NCI-H1436 (cell line): Measurements from ENCODE around the gene STK24.
"Not testable (repeated sequence)": the region's sequence is repeated elsewhere in the genome, so short reads cannot be mapped to it uniquely, and the experiment has no call there.

Source experiments
- DNase-seq: peaks from one replicate; lab custom pipeline; 2025; lab: John Stamatoyannopoulos, UW

STK24 gene

GRCh38 chr13:98433654-98434053, 143.3 kb downstream of the STK24 start:
- no peak for DNase-seq

- DNase-seq = no peak
Observed at GRCh38 chr13:98432638-98433037, 144.3 kb downstream of the STK24 start.

GRCh38 chr13:98429977-98430736, 146.8 kb downstream of the STK24 start:
- DNase-seq = no peak

- no peak for DNase-seq
Observed at GRCh38 chr13:98429531-98429930, 147.4 kb downstream of the STK24 start.

- no peak for DNase-seq
Observed at GRCh38 chr13:98429081-98429480, 147.8 kb downstream of the STK24 start.

- DNase-seq = no peak
Observed at GRCh38 chr13:98428256-98428966, 148.5 kb downstream of the STK24 start.

GRCh38 chr13:98427331-98427995, 149.4 kb downstream of the STK24 start:
- DNase-seq = no peak

GRCh38 chr13:98423417-98423816, 153.5 kb downstream of the STK24 start:
- no peak for DNase-seq

GRCh38 chr13:98422046-98422445, 154.9 kb downstream of the STK24 start:
- no peak for DNase-seq

GRCh38 chr13:98420554-98421175, 156.2 kb downstream of the STK24 start:
- no peak for DNase-seq

- no peak for DNase-seq
Observed at GRCh38 chr13:98419786-98420553, 156.9 kb downstream of the STK24 start.

- no peak for DNase-seq
Observed at GRCh38 chr13:98416408-98416807, 160.5 kb downstream of the STK24 start.

GRCh38 chr13:98415326-98416070, 161.4 kb downstream of the STK24 start:
- no peak for DNase-seq

GRCh38 chr13:98413796-98414195, 163.1 kb downstream of the STK24 start:
- no peak for DNase-seq

GRCh38 chr13:98413278-98413677, 163.6 kb downstream of the STK24 start:
- DNase-seq = not testable (repeated sequence)

- DNase-seq = no peak
Observed at GRCh38 chr13:98411617-98412265, 165.2 kb downstream of the STK24 start.

GRCh38 chr13:98411013-98411412, 165.9 kb downstream of the STK24 start:
- DNase-seq = no peak

- no peak for DNase-seq
Observed at GRCh38 chr13:98410612-98411011, 166.3 kb downstream of the STK24 start.

- DNase-seq = no peak
Observed at GRCh38 chr13:98409281-98409680, 167.6 kb downstream of the STK24 start.

GRCh38 chr13:98407575-98407974, 169.3 kb downstream of the STK24 start:
- DNase-seq = no peak
